Common myeloid progenitor, CD34-positive (primary cell): Measurements from ENCODE around the gene MRGPRG.

Experiments used
- CTCF ChIA-PET: fragments of 350-600 bp; sonication (Branson Sonifier 250); formaldehyde crosslinking; loops from one replicate; lab custom pipeline; 2021; ENCODE audit warnings: antibody characterized with exemption; lab: Charles Lee
- POLR2A ChIA-PET: fragments of 350-600 bp; sonication (Branson Sonifier 250); formaldehyde crosslinking; loops from one replicate; lab custom pipeline; 2021; ENCODE audit warnings: antibody characterized with exemption; lab: Charles Lee
- DNase-seq, 3 donors: peaks; one replicate each; pipeline versions ENCODE4 v3.0.0 to v3.0.0-alpha.2; 2013
- H3K27ac ChIP-seq, 2 experiments: 1 replicate in 1 of 2; 2 replicates in 1 of 2; pipeline ENCODE4 v1.7.0; 2013; ENCODE audit warnings: inconsistent platforms in 2 of 2, low read length in 2 of 2, mild to moderate bottlenecking in 2 of 2, low read depth in 1 of 2, moderate library complexity in 1 of 2; ENCODE audit not compliant: severe bottlenecking in 2 of 2, insufficient read depth in 1 of 2, poor library complexity in 1 of 2
- H3K27me3 ChIP-seq, 5 experiments: replicated peaks in 2 of 5; 1 replicate in 3 of 5; 2 replicates in 2 of 5; pipeline versions ENCODE4 v1.6.1 to v1.7.0; 2013; ENCODE audit warnings: low read length in 4 of 5, mild to moderate bottlenecking in 2 of 5, moderate library complexity in 2 of 5, inconsistent platforms in 1 of 5; ENCODE audit not compliant: insufficient read depth in 5 of 5, control insufficient read depth in 4 of 5
- H3K36me3 ChIP-seq, 4 experiments: 1 replicate in 2 of 4; 2 replicates in 2 of 4; pipeline versions ENCODE4 v1.6.1 to v1.7.0; 2013; ENCODE audit warnings: low read length in 3 of 4, control low read depth in 1 of 4, mild to moderate bottlenecking in 1 of 4; ENCODE audit not compliant: control insufficient read depth in 4 of 4, insufficient read depth in 4 of 4
- H3K4me1 ChIP-seq, 4 experiments: 1 replicate in 3 of 4; 2 replicates in 1 of 4; pipeline versions ENCODE4 v1.6.1 to v1.7.1; 2013; ENCODE audit warnings: low read length in 3 of 4, mild to moderate bottlenecking in 3 of 4, control low read depth in 1 of 4, inconsistent platforms in 1 of 4, moderate library complexity in 1 of 4; ENCODE audit not compliant: control insufficient read depth in 4 of 4, insufficient read depth in 4 of 4; ENCODE audit errors: control extremely low read depth in 1 of 4
- H3K4me3 ChIP-seq, 7 experiments: 1 replicate in 4 of 7; 2 replicates in 3 of 7; pipeline versions ENCODE4 v1.5.1 to v1.7.0; 2013; ENCODE audit warnings: mild to moderate bottlenecking in 7 of 7, low read length in 6 of 7, moderate library complexity in 6 of 7, inconsistent platforms in 2 of 7, low read depth in 2 of 7, control low read depth in 1 of 7; ENCODE audit not compliant: insufficient read depth in 4 of 7, control insufficient read depth in 1 of 7; ENCODE audit errors: extremely low read depth in 1 of 7
- H3K9me3 ChIP-seq, 5 experiments: 1 replicate in 4 of 5; 2 replicates in 1 of 5; pipeline versions ENCODE4 v1.6.1 to v1.7.1; 2013; ENCODE audit warnings: low read length in 4 of 5, mild to moderate bottlenecking in 2 of 5, inconsistent platforms in 1 of 5, low read depth in 1 of 5, moderate library complexity in 1 of 5; ENCODE audit not compliant: control insufficient read depth in 4 of 5, insufficient read depth in 2 of 5; ENCODE audit errors: control extremely low read depth in 1 of 5
- WGBS: methylation state at CpG from one replicate; pipeline ENCODE4 v1.1.5; 2013; ENCODE audit not compliant: insufficient coverage; 5-methylcytosine and 5-hydroxymethylcytosine counted together

The MRGPRG gene

GRCh38 chr11:3202759-3203158 lies 15.9 kb downstream of the MRGPRG start:
- peak overlapping the region in 2 of 7 experiments; percentile 19 to 33 for H3K4me3 ChIP-seq
- no peaks in the 10 kb centered on the region for H3K36me3 ChIP-seq
- H3K9me3 ChIP-seq = no peaks in the 10 kb centered on the region
- H3K27ac ChIP-seq = no peak overlapping the region
- WGBS = 3% methylated on average over 13 of the region's 17 CpGs
- POLR2A ChIA-PET = interaction anchor here (0.9 kb wide), 1 partner anchor 20 kb away, joined by 3 read pairs; no protein-coding TSS in a partner anchor
- H3K4me1 ChIP-seq = peaks cover 0 to 16% (median 13%) of the 10 kb centered on the region in 4 experiments
- peak; percentile 31 to 91 (median 90) for DNase-seq
- CTCF ChIA-PET = interaction anchor here (1.5 kb wide), 1 partner anchor 13 kb away, joined by 5 read pairs; no protein-coding TSS in a partner anchor
- H3K27me3 ChIP-seq = peaks cover 0 to 48% (median 11%) of the 10 kb centered on the region in 5 experiments

GRCh38 chr11:3202305-3202704 lies 16.3 kb downstream of the MRGPRG start:
- peaks cover 0 to 16% (median 13%) of the 10 kb centered on the region in 4 experiments for H3K4me1 ChIP-seq
- no peak overlapping the region for H3K27ac ChIP-seq
- ChIA-PET CTCF (interaction anchor here (1.5 kb wide), 1 partner anchor 13 kb away, joined by 5 read pairs; no protein-coding TSS in a partner anchor), POLR2A (no interaction called here)
- H3K9me3 ChIP-seq = no peaks in the 10 kb centered on the region
- no peak overlapping the region for H3K4me3 ChIP-seq
- H3K36me3 ChIP-seq = no peaks in the 10 kb centered on the region
- 83% methylated on average over 4 of the region's 7 CpGs for WGBS
- DNase-seq = no peak
- peaks cover 0 to 48% (median 11%) of the 10 kb centered on the region in 5 experiments for H3K27me3 ChIP-seq

- no peak for DNase-seq
- WGBS = 95% methylated on average over 16 of the region's 17 CpGs
- POLR2A ChIA-PET = no interaction called here
- H3K27ac ChIP-seq = no peak overlapping the region
- no peak overlapping the region for H3K4me3 ChIP-seq
- no peaks in the 10 kb centered on the region for H3K36me3 ChIP-seq
- no peaks in the 10 kb centered on the region for H3K9me3 ChIP-seq
- CTCF ChIA-PET = interaction anchor here (1.0 to 1.5 kb wide), 2 partner anchors 14 to 52 kb away, joined by 3 to 5 read pairs; no protein-coding TSS in a partner anchor
- peaks cover 0 to 48% (median 11%) of the 10 kb centered on the region in 5 experiments for H3K27me3 ChIP-seq
- H3K4me1 ChIP-seq = peaks cover 0 to 16% (median 13%) of the 10 kb centered on the region in 4 experiments
Observed at GRCh38 chr11:3201677-3202181, 16.9 kb downstream of the MRGPRG start.

DNA sequence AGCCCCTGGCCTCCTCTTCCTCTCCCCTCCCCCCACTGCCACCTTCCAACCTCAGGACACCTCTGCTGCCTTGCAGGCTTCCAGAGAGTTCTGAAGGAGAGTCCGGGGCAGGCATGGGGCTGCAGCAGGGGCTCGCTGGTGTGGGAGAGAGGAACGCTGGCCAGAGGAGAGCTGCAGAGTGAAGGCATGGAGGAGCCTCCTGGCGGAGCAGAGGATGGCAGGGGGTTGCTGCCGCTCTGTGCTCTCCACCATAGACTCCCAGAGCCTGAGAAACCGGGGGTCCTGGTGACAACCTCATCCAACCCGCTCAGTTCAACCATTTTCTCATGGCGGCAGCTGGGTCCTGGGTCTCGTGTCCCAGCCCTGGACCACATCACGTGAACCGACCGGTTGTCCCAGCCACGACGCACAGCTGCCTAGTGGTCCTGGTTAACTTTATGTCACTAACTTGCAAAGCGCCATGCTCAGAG lies 17.5 kb downstream of the MRGPRG start:
- peaks cover 0 to 48% (median 11%) of the 10 kb centered on the region in 5 experiments for H3K27me3 ChIP-seq
- CTCF ChIA-PET = interaction anchor here (1.0 kb wide), 1 partner anchor 51 kb away, joined by 3 read pairs; no protein-coding TSS in a partner anchor
- POLR2A ChIA-PET = no interaction called here

GRCh38 chr11:3200388-3201111 lies 18.1 kb downstream of the MRGPRG start:
- CTCF ChIA-PET = interaction anchor here (1.0 to 1.6 kb wide), 2 partner anchors 16 to 50 kb away, joined by 3 to 5 read pairs; no protein-coding TSS in a partner anchor

More for the DNA sequence above, 17.5 kb downstream of the MRGPRG start:
- Histone ChIP-seq H3K4me1 (peaks cover 0 to 16% (median 13%) of the 10 kb centered on the region in 4 experiments), H3K27ac (no peak overlapping the region), H3K36me3 (no peaks in the 10 kb centered on the region), H3K4me3 (no peak overlapping the region), H3K9me3 (no peaks in the 10 kb centered on the region)
- DNase-seq = no peak
- WGBS = 96% methylated on average over 12 of the region's 15 CpGs

DNA sequence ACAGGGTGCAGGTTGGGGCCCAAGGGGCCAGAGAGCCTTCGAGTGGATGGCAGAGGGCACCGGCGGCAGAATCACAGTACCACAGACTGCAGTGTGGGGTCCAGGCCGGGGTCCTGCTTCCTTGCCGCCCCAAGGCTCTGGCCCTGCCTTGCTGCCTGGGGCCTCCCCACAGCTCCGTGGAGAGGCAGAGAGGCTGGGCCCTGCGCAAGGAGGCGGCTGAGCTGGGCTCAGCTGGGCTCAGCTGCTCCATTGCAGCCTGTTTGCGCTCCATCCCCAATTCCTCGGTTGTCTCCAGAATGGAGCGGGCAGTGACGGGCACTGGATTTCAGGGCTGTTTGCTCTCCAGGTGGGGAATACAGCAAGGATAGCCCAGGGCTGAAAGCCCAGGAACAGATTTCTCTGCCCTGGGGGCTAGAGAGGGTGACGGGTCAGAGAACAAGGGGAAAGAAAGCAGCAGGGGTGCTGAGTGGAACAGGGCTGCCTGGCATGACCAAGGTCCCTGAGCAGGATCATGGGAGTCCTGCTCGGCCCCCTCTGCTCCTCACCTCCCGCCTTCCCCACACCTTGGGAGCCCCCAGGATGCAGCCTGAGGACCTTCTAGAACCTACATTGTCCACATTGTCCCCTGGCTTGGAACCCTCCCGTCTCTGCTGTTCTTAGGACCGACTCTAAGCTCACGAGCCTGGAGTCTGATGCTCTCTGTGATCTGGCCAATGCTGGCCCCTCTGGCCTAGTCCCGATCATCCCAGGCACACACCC lies 18.9 kb downstream of the MRGPRG start:
- WGBS = 94% methylated on average over 18 of the region's 19 CpGs
- peaks cover 0 to 18% (median 17%) of the 10 kb centered on the region in 4 experiments for H3K4me1 ChIP-seq
- peaks cover 0 to 42% (median 11%) of the 10 kb centered on the region in 5 experiments for H3K27me3 ChIP-seq
- no peak overlapping the region for H3K27ac ChIP-seq
- no peak overlapping the region for H3K4me3 ChIP-seq
- no peaks in the 10 kb centered on the region for H3K36me3 ChIP-seq
- H3K9me3 ChIP-seq = no peaks in the 10 kb centered on the region
- ChIA-PET POLR2A (no interaction called here), CTCF (interaction anchor here (1.6 kb wide), 1 partner anchor 15 kb away, joined by 5 read pairs; no protein-coding TSS in a partner anchor)
- no peak for DNase-seq

More at GRCh38 chr11:3200388-3201111, 18.1 kb downstream of the MRGPRG start:
- POLR2A ChIA-PET = no interaction called here
- Histone ChIP-seq H3K4me1 (peaks cover 0 to 16% (median 15%) of the 10 kb centered on the region in 4 experiments), H3K36me3 (no peaks in the 10 kb centered on the region), H3K9me3 (no peaks in the 10 kb centered on the region), H3K4me3 (no peak overlapping the region), H3K27me3 (peaks cover 0 to 48% (median 11%) of the 10 kb centered on the region in 5 experiments), H3K27ac (no peak overlapping the region)
- no peak for DNase-seq
- 84% methylated on average over 7 of the region's 12 CpGs for WGBS
